ENCODE data around the gene SNAP47.

DNA sequence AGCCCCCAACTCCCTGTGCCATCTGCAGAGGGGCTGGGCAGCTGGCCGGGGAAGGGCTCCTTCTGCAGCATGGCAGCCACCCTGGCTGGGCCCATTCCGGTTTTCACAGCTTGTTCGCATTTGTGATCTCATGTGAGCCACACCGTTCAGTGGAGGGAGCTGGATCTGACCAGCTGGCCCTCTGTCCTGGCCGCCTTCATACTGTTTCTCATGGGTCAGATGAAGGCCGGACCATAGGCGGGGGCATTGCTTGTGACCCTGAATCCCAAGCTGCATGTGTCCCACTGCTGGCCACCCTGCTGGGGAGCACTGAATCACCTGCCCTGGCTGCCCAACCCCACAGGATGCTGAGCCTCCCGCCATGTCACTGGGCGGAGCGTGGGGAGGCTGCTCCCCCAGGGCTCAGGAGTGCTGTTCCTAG, 43.8 kb downstream of the SNAP47 start:
- TF ChIP-seq, protein P1, sequence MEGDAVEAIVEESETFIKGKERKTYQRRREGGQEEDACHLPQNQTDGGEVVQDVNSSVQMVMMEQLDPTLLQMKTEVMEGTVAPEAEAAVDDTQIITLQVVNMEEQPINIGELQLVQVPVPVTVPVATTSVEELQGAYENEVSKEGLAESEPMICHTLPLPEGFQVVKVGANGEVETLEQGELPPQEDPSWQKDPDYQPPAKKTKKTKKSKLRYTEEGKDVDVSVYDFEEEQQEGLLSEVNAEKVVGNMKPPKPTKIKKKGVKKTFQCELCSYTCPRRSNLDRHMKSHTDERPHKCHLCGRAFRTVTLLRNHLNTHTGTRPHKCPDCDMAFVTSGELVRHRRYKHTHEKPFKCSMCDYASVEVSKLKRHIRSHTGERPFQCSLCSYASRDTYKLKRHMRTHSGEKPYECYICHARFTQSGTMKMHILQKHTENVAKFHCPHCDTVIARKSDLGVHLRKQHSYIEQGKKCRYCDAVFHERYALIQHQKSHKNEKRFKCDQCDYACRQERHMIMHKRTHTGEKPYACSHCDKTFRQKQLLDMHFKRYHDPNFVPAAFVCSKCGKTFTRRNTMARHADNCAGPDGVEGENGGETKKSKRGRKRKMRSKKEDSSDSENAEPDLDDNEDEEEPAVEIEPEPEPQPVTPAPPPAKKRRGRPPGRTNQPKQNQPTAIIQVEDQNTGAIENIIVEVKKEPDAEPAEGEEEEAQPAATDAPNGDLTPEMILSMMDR (conservative IDR thresholded peaks at IDR 0.05; ENCODE audit: low read length): no peak
- TF ChIP-seq EZH2phosphoT487 (IDR thresholded peaks at IDR 0.05; ENCODE audit: borderline replicate concordance): no peak

Data from Loucy (cell line).